ENCODE measurements around the gene PTPRD.

PTPRD gene

GRCh38 chr9:8696516-8696915, 1916.3 kb downstream of the PTPRD start:
- no peaks in the 10 kb centered on the region for H3K27me3 ChIP-seq (ENCODE audit: insufficient read depth, low read depth)
- no peaks in the 10 kb centered on the region for H4K20me1 ChIP-seq (ENCODE audit: insufficient read depth)
- no peak overlapping the region for H3K9ac ChIP-seq
- no peak overlapping the region for H3K27ac ChIP-seq
- H3K36me3 ChIP-seq (ENCODE audit: insufficient read depth), result no peaks in the 10 kb centered on the region
- no peak overlapping the region for H3K4me3 ChIP-seq (IDR thresholded peaks at IDR 0.05; ENCODE audit: insufficient read depth, low read depth, low read length)
- no peak overlapping the region for H3K4me2 ChIP-seq
- H3K4me1 ChIP-seq (ENCODE audit: low read depth, poor library complexity, severe bottlenecking), result no peaks in the 10 kb centered on the region
- TF ChIP-seq, protein P1, sequence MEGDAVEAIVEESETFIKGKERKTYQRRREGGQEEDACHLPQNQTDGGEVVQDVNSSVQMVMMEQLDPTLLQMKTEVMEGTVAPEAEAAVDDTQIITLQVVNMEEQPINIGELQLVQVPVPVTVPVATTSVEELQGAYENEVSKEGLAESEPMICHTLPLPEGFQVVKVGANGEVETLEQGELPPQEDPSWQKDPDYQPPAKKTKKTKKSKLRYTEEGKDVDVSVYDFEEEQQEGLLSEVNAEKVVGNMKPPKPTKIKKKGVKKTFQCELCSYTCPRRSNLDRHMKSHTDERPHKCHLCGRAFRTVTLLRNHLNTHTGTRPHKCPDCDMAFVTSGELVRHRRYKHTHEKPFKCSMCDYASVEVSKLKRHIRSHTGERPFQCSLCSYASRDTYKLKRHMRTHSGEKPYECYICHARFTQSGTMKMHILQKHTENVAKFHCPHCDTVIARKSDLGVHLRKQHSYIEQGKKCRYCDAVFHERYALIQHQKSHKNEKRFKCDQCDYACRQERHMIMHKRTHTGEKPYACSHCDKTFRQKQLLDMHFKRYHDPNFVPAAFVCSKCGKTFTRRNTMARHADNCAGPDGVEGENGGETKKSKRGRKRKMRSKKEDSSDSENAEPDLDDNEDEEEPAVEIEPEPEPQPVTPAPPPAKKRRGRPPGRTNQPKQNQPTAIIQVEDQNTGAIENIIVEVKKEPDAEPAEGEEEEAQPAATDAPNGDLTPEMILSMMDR (conservative IDR thresholded peaks at IDR 0.05; ENCODE audit: low read depth, low read length), result no peak
- H2AFZ ChIP-seq (ENCODE audit: low read depth), result no peak overlapping the region
- no peaks in the 10 kb centered on the region for H3K79me2 ChIP-seq (ENCODE audit: insufficient read depth, low read depth)

DNA sequence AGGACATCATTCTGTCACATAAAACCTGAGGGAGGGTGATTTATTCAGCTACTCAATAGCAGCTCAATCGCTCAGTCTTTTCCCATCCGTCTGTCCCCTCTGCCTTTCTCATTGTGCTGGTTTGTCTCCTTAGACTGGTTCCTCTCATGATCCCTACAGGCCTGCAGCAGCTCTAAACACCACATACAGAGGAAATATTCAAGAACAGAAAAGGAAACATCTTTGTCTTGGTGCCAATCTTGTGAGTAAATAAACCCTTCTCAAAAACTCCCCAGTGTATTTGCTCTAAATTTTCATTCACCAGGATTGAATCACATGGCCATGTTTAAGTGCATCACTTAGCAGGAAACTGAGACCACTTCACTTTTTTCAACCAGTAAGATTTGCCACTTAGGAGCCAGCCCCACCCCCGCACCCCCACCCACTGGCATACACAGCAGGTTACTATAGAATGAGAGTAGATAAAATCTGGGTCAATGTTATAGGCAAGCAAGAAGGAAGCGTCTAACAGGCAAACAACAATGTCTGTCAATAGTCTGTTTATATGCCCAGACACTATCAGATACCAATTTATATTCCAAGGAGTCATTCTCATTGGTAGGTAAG, 1917.7 kb downstream of the PTPRD start:
- no peak overlapping the region for H3K9ac ChIP-seq
- no peaks in the 10 kb centered on the region for H3K79me2 ChIP-seq (ENCODE audit: insufficient read depth, low read depth)
- H3K4me2 ChIP-seq, result no peak overlapping the region
- no peaks in the 10 kb centered on the region for H3K27me3 ChIP-seq (ENCODE audit: insufficient read depth, low read depth)
- TF ChIP-seq, protein P1 (conservative IDR thresholded peaks at IDR 0.05; ENCODE audit: low read depth, low read length), result no peak
- no peak overlapping the region for H3K27ac ChIP-seq
- no peaks in the 10 kb centered on the region for H4K20me1 ChIP-seq (ENCODE audit: insufficient read depth)
- H3K4me1 ChIP-seq (ENCODE audit: low read depth, poor library complexity, severe bottlenecking), result no peaks in the 10 kb centered on the region
- no peaks in the 10 kb centered on the region for H3K36me3 ChIP-seq (ENCODE audit: insufficient read depth)
- H3K4me3 ChIP-seq (IDR thresholded peaks at IDR 0.05; ENCODE audit: insufficient read depth, low read depth, low read length), result no peak overlapping the region
- H2AFZ ChIP-seq (ENCODE audit: low read depth), result no peak overlapping the region

- no peak overlapping the region for H3K4me2 ChIP-seq
- H3K27ac ChIP-seq, result no peak overlapping the region
- H4K20me1 ChIP-seq (ENCODE audit: insufficient read depth), result no peaks in the 10 kb centered on the region
- H3K27me3 ChIP-seq (ENCODE audit: insufficient read depth, low read depth), result no peaks in the 10 kb centered on the region
- TF ChIP-seq, protein P1 (conservative IDR thresholded peaks at IDR 0.05; ENCODE audit: low read depth, low read length), result no peak
- no peak overlapping the region for H2AFZ ChIP-seq (ENCODE audit: low read depth)
- no peaks in the 10 kb centered on the region for H3K4me1 ChIP-seq (ENCODE audit: low read depth, poor library complexity, severe bottlenecking)
- no peak overlapping the region for H3K4me3 ChIP-seq (IDR thresholded peaks at IDR 0.05; ENCODE audit: insufficient read depth, low read depth, low read length)
- no peaks in the 10 kb centered on the region for H3K36me3 ChIP-seq (ENCODE audit: insufficient read depth)
- H3K9ac ChIP-seq, result no peak overlapping the region
- no peaks in the 10 kb centered on the region for H3K79me2 ChIP-seq (ENCODE audit: insufficient read depth, low read depth)
Measured at GRCh38 chr9:8693464-8693863, 1919.3 kb downstream of the PTPRD start.

GRCh38 chr9:8686516-8686915, 1926.3 kb downstream of the PTPRD start:
- no peak overlapping the region for H2AFZ ChIP-seq (ENCODE audit: low read depth)
- no peaks in the 10 kb centered on the region for H3K36me3 ChIP-seq (ENCODE audit: insufficient read depth)
- H3K4me1 ChIP-seq (ENCODE audit: low read depth, poor library complexity, severe bottlenecking), result no peaks in the 10 kb centered on the region
- H3K4me2 ChIP-seq, result no peak overlapping the region
- no peak overlapping the region for H3K4me3 ChIP-seq (IDR thresholded peaks at IDR 0.05; ENCODE audit: insufficient read depth, low read depth, low read length)
- no peaks in the 10 kb centered on the region for H4K20me1 ChIP-seq (ENCODE audit: insufficient read depth)
- no peaks in the 10 kb centered on the region for H3K79me2 ChIP-seq (ENCODE audit: insufficient read depth, low read depth)
- TF ChIP-seq, protein P1 (conservative IDR thresholded peaks at IDR 0.05; ENCODE audit: low read depth, low read length), result no peak
- no peak overlapping the region for H3K9ac ChIP-seq
- H3K27ac ChIP-seq, result no peak overlapping the region
- H3K27me3 ChIP-seq (ENCODE audit: insufficient read depth, low read depth), result no peaks in the 10 kb centered on the region

Data from KMS-11 (cell line).